ENCODE data around the gene OARD1. TPM values are rescaled to one million over a fixed set of nuclear protein-coding genes. Genes with fewer than 3 reads are reported as not detected.
"Not testable (repeated sequence)": the region's sequence is repeated elsewhere in the genome, so short reads cannot be mapped to it uniquely, and the experiment has no call there.

The OARD1 gene
- total RNA-seq, 2 experiments from 2014 or later: 31.7 to 32.4 TPM

GRCh38 chr6:41023114-41023513, 49.0 kb downstream of the OARD1 start:
- Mint-ChIP-seq H3K9me3 (ENCODE audit: low read depth) (no peaks in the 10 kb centered on the region), H3K27me3 (no peaks in the 10 kb centered on the region), H3K36me3 (no peaks in the 10 kb centered on the region), H3K27ac (no peak overlapping the region), H3K4me3 (no peak overlapping the region), H3K4me1 (peaks cover 10% of the 10 kb centered on the region)
- CTCF ChIA-PET: interaction anchor here (1.1 to 1.3 kb wide), 2 partner anchors 13 to 19 kb away, joined by 4 read pairs; no protein-coding TSS in a partner anchor
- ATAC-seq (no peak), DNase-seq (no peak)

DNA sequence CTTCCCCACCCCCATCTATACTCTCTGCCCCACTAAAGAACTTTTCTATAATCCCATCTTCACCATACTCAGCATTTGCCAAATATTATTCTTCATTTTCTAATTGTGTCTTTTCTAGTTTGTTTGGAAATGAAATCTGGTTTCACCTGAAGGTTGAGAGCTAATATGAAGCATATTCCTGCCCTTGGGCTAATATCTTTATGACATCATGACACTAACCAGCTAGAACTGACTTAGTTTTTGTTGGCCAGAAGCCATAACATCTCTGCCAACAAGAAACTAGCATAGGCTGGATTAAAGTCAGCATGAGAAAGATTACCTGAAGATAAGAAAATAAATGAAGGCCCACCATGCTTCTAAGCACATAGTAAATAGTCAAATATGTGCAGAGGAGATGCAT, 49.9 kb downstream of the OARD1 start:
- Mint-ChIP-seq H3K27me3 (no peaks in the 10 kb centered on the region), H3K4me3 (no peak overlapping the region), H3K27ac (no peak overlapping the region), H3K36me3 (no peaks in the 10 kb centered on the region), H3K4me1 (peaks cover 4% of the 10 kb centered on the region), H3K9me3 (ENCODE audit: low read depth) (no peaks in the 10 kb centered on the region)
- no peak for ATAC-seq
- CTCF ChIA-PET: interaction anchor here (1.1 to 1.2 kb wide), 2 partner anchors 14 to 18 kb away, joined by 3 to 4 read pairs; no protein-coding TSS in a partner anchor
- no peak for DNase-seq

- no peaks in the 10 kb centered on the region for H3K27me3 Mint-ChIP-seq
- ATAC-seq (no peak), DNase-seq (no peak)
- no peak overlapping the region for H3K27ac Mint-ChIP-seq
- no peak overlapping the region for H3K4me3 Mint-ChIP-seq
- CTCF ChIA-PET: interaction anchor here (1.2 kb wide), 1 partner anchor 13 kb away, joined by 3 read pairs; no protein-coding TSS in a partner anchor
- no peaks in the 10 kb centered on the region for H3K36me3 Mint-ChIP-seq
- H3K4me1 Mint-ChIP-seq: no peaks in the 10 kb centered on the region
- H3K9me3 Mint-ChIP-seq (ENCODE audit: low read depth): no peaks in the 10 kb centered on the region
Observed at GRCh38 chr6:41021832-41022231, 50.3 kb downstream of the OARD1 start.

- no peak for ATAC-seq
- H3K4me3 Mint-ChIP-seq: no peak overlapping the region
- H3K36me3 Mint-ChIP-seq: no peaks in the 10 kb centered on the region
- no peaks in the 10 kb centered on the region for H3K9me3 Mint-ChIP-seq (ENCODE audit: low read depth)
- CTCF ChIA-PET: interaction anchor here (4.3 kb wide), 1 partner anchor 10 kb away, joined by 30 read pairs; no protein-coding TSS in a partner anchor
- DNase-seq: no peak
- H3K4me1 Mint-ChIP-seq: no peaks in the 10 kb centered on the region
- no peak overlapping the region for H3K27ac Mint-ChIP-seq
- no peaks in the 10 kb centered on the region for H3K27me3 Mint-ChIP-seq
Observed at GRCh38 chr6:41017663-41018062, 54.5 kb downstream of the OARD1 start.

DNA sequence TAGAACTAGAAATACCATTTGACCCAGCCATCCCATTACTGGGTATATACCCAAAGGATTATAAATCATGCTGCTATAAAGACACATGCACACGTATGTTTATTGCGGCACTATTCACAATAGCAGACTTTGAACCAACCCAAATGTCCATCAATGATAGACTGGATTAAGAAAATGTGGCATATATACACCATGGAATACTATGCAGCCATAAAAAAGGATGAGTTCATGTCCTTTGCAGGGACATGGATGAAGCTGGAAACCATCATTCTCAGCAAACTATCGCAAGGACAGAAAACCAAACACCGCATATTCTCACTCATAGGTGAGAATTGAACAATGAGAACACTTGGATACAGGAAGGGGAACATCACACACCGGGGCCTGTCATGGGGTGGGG, 56.3 kb downstream of the OARD1 start:
- not testable (repeated sequence) for DNase-seq; H3K4me1 Mint-ChIP-seq; H3K27me3 Mint-ChIP-seq; H3K27ac Mint-ChIP-seq; H3K4me3 Mint-ChIP-seq; H3K36me3 Mint-ChIP-seq; H3K9me3 Mint-ChIP-seq (ENCODE audit: low read depth); ATAC-seq
- CTCF ChIA-PET: interaction anchor here (4.3 kb wide), 1 partner anchor 12 kb away, joined by 30 read pairs; no protein-coding TSS in a partner anchor

GRCh38 chr6:41014780-41015179, 57.4 kb downstream of the OARD1 start:
- ATAC-seq: no peak
- no peaks in the 10 kb centered on the region for H3K9me3 Mint-ChIP-seq (ENCODE audit: low read depth)
- no peaks in the 10 kb centered on the region for H3K4me1 Mint-ChIP-seq
- H3K27me3 Mint-ChIP-seq: peaks cover 2% of the 10 kb centered on the region
- H3K36me3 Mint-ChIP-seq: no peaks in the 10 kb centered on the region
- no peak overlapping the region for H3K27ac Mint-ChIP-seq
- no peak overlapping the region for H3K4me3 Mint-ChIP-seq
- CTCF ChIA-PET: interaction anchor here (3.9 kb wide), 1 partner anchor 13 kb away, joined by 15 read pairs; no protein-coding TSS in a partner anchor
- no peak for DNase-seq

Other genes with a start within 250 kb of the OARD1 start
- gene UNC5CL, start 33.1 kb downstream of the OARD1 start, total RNA-seq: 1 to 10 TPM; 1.3 to 2.5 TPM
- not detected for gene TSPO2, start 29.9 kb downstream of the OARD1 start, total RNA-seq
- not detected for gene APOBEC2, start 19.2 kb downstream of the OARD1 start, total RNA-seq
- gene NFYA, start 618 bp upstream of the OARD1 start, total RNA-seq: 10 to 100 TPM; 25.0 to 31.5 TPM
- not detected for gene TREML1, start 82.0 kb upstream of the OARD1 start, total RNA-seq
- gene TREM2, start 90.8 kb upstream of the OARD1 start, total RNA-seq: not detected
- gene TREML2, start 128.8 kb upstream of the OARD1 start, total RNA-seq: 1 to 10 TPM; 1.9 to 2.7 TPM
- not detected for gene TREML4, start 156.0 kb upstream of the OARD1 start, total RNA-seq
- gene TREM1, start 214.3 kb upstream of the OARD1 start, total RNA-seq: not detected